K562 (cell line): ENCODE data around the gene TASP1.

Source experiments
- CTCF ChIP-seq, 3 experiments: IDR thresholded peaks in 2 of 3; conservative IDR thresholded peaks in 1 of 3; 2 replicates each; pipeline ENCODE4 v1.5.1; 2011 to 2012; ENCODE audit warnings: low read length in 3 of 3, mild to moderate bottlenecking in 3 of 3, control low read depth in 2 of 3, improper control_type of control experiment in 1 of 3, inconsistent platforms in 1 of 3, low read depth in 1 of 3, mixed read lengths in 1 of 3, moderate library complexity in 1 of 3; ENCODE audit not compliant: insufficient read depth in 2 of 3
- MAX ChIP-seq: sonication (generic); formaldehyde crosslinking; IDR thresholded peaks from 2 replicates; pipeline ENCODE4 v1.9.0; 2022; ENCODE audit warnings: mild to moderate bottlenecking, missing genetic modification reagents
- MYC ChIP-seq, 2 experiments: fragments of 250-450 bp in 1 of 2; sonication (Bioruptor Pico) in 1 of 2; IDR thresholded peaks; 2 replicates each; pipeline versions ENCODE4 v1.5.1 to v1.6.1; 2012 to 2021; ENCODE audit warnings: low read depth in 2 of 2, borderline replicate concordance in 1 of 2, improper control_type of control experiment in 1 of 2, low read length in 1 of 2, mild to moderate bottlenecking in 1 of 2, moderate library complexity in 1 of 2
- POLR2A ChIP-seq: fragments of 450-650 bp; conservative IDR thresholded peaks from 2 replicates; pipeline ENCODE4 v1.6.1; 2016
- SRSF7 ChIP-seq: fragments of 200-400 bp; formaldehyde crosslinking; optimal IDR thresholded peaks from 2 replicates; pipeline ENCODE3; 2017; ENCODE audit warnings: mild to moderate bottlenecking, low read depth, low read length

GRCh38 chr20:13443690-13444089 lies 195.0 kb downstream of the TASP1 start:
- TF ChIP-seq CTCF (IDR thresholded peaks at IDR 0.05 in 2 of 3, conservative IDR thresholded peaks at IDR 0.05 in 1 of 3; ENCODE audit: insufficient read depth in 2 of 3, low read depth in 1 of 3, low read length in 3 of 3) (no peak), POLR2A (no peak), SRSF7 (no peak), MAX (CRISPR knock-in tag) (no peak), MYC (IDR thresholded peaks at IDR 0.05; ENCODE audit: low read depth, low read length) (no peak), MYC (CRISPR knock-in tag; IDR thresholded peaks at IDR 0.05; ENCODE audit: borderline replicate concordance, low read depth) (no peak)
